HL-60 (cell line): ENCODE results near the gene MGAT5.

Source experiments
- DNase-seq, 2 experiments: peaks; one replicate each; pipeline ENCODE4 v3.0.0-alpha.2; 2010 to 2020; ENCODE audit warnings: low read depth in 1 of 2, low spot score in 1 of 2
- H3K27ac ChIP-seq: fragments of 250-450 bp; sonication (Bioruptor Pico); replicated peaks from 2 replicates; pipeline ENCODE4 v1.5.1; 2020; ENCODE audit warnings: mild to moderate bottlenecking, moderate library complexity
- H3K27me3 ChIP-seq: fragments of 250-450 bp; sonication (Bioruptor Pico); 2 replicates; pipeline ENCODE4 v1.5.1; 2021; ENCODE audit warnings: mild to moderate bottlenecking, moderate library complexity; ENCODE audit not compliant: insufficient read depth, poor library complexity, severe bottlenecking
- H3K4me3 ChIP-seq: replicated peaks from 2 replicates; pipeline ENCODE4 v1.5.1; 2011; ENCODE audit warnings: mild to moderate bottlenecking, control low read depth, low read length; ENCODE audit not compliant: insufficient read depth
- GABPA ChIP-seq: IDR thresholded peaks from 2 replicates; pipeline ENCODE4 v1.6.1; 2012; ENCODE audit warnings: low read depth
- POLR2AphosphoS5 ChIP-seq: IDR thresholded peaks from 2 replicates; pipeline ENCODE4 v1.6.1; 2012; ENCODE audit warnings: low read depth
- SPI1 ChIP-seq: IDR thresholded peaks from 2 replicates; pipeline ENCODE4 v1.6.1; 2012; ENCODE audit warnings: low read depth, mild to moderate bottlenecking, borderline replicate concordance
- TF ChIP-seq, protein P1 (sequence below): IDR thresholded peaks from one replicate; pipeline ENCODE4 v1.5.1; 2011; ENCODE audit warnings: low read length, control low read depth, inconsistent platforms; ENCODE audit not compliant: insufficient read depth
- TF ChIP-seq, protein P2 (sequence below): IDR thresholded peaks from 2 replicates; pipeline ENCODE4 v1.6.1; 2012; ENCODE audit warnings: low read depth; ENCODE audit not compliant: insufficient replicate concordance

MGAT5 gene

DNA sequence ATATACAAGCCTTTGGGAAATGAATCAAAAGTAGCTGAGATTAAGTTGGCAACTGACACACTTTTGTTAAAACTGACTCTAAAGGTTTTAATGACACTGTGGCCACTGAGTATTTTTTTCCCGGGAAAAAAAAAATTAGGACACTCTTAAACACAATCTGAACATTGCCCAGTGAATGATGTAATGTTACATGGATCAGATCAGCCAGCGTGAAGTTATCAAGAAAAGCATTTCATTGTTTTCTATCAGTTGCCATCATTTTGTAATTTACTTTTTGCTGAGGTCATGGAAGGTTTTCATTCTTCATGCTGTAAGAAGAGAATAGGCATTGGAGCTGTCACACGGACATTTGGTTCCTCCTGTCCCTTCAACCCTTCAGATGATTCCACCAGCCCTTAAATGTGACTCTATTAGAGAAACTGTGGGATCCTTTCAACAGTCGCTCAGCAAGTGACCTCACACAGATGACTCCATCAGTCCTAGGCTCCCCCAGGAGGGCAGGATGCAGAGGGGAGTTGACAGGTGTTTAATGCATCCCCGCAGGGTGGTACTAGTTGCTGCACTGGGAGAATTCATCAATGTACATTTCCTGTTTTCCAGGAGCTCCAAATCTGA, 164.2 kb downstream of the MGAT5 start:
- no peaks in the 10 kb centered on the region for H3K27me3 ChIP-seq
- TF ChIP-seq, protein P1, sequence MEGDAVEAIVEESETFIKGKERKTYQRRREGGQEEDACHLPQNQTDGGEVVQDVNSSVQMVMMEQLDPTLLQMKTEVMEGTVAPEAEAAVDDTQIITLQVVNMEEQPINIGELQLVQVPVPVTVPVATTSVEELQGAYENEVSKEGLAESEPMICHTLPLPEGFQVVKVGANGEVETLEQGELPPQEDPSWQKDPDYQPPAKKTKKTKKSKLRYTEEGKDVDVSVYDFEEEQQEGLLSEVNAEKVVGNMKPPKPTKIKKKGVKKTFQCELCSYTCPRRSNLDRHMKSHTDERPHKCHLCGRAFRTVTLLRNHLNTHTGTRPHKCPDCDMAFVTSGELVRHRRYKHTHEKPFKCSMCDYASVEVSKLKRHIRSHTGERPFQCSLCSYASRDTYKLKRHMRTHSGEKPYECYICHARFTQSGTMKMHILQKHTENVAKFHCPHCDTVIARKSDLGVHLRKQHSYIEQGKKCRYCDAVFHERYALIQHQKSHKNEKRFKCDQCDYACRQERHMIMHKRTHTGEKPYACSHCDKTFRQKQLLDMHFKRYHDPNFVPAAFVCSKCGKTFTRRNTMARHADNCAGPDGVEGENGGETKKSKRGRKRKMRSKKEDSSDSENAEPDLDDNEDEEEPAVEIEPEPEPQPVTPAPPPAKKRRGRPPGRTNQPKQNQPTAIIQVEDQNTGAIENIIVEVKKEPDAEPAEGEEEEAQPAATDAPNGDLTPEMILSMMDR = no peak
- TF ChIP-seq GABPA (no peak), POLR2AphosphoS5 (no peak), SPI1 (no peak)
- TF ChIP-seq, protein P2, sequence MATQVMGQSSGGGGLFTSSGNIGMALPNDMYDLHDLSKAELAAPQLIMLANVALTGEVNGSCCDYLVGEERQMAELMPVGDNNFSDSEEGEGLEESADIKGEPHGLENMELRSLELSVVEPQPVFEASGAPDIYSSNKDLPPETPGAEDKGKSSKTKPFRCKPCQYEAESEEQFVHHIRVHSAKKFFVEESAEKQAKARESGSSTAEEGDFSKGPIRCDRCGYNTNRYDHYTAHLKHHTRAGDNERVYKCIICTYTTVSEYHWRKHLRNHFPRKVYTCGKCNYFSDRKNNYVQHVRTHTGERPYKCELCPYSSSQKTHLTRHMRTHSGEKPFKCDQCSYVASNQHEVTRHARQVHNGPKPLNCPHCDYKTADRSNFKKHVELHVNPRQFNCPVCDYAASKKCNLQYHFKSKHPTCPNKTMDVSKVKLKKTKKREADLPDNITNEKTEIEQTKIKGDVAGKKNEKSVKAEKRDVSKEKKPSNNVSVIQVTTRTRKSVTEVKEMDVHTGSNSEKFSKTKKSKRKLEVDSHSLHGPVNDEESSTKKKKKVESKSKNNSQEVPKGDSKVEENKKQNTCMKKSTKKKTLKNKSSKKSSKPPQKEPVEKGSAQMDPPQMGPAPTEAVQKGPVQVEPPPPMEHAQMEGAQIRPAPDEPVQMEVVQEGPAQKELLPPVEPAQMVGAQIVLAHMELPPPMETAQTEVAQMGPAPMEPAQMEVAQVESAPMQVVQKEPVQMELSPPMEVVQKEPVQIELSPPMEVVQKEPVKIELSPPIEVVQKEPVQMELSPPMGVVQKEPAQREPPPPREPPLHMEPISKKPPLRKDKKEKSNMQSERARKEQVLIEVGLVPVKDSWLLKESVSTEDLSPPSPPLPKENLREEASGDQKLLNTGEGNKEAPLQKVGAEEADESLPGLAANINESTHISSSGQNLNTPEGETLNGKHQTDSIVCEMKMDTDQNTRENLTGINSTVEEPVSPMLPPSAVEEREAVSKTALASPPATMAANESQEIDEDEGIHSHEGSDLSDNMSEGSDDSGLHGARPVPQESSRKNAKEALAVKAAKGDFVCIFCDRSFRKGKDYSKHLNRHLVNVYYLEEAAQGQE = no peak
- no peak overlapping the region for H3K4me3 ChIP-seq
- no peak for DNase-seq
- H3K27ac ChIP-seq = no peak overlapping the region

DNA sequence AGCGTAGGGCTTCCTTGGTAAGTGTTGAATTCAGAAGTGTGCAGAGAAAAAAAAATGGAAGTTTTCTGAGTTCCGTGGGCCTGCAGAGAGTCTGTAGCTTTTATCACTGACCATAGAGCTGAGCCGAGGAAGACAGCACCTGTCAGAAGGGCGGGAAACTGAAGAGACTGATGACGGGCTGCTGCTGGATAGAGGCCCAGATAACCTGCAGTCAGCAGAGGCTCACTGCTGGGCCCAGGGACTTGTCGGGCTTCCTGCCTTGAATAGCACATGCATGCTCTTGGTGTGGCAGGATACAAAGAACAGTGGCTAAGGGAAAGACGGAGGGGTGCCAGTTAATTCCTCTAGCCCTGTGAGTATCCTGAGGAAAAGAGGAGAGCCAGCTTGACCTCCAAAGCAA, 166.4 kb downstream of the MGAT5 start:
- H3K27ac ChIP-seq = no peak overlapping the region
- no peak for DNase-seq
- H3K4me3 ChIP-seq = no peak overlapping the region
- TF ChIP-seq, protein P1 = no peak
- TF ChIP-seq, protein P2 = no peak
- TF ChIP-seq GABPA (no peak), SPI1 (no peak), POLR2AphosphoS5 (no peak)
- no peaks in the 10 kb centered on the region for H3K27me3 ChIP-seq

DNA sequence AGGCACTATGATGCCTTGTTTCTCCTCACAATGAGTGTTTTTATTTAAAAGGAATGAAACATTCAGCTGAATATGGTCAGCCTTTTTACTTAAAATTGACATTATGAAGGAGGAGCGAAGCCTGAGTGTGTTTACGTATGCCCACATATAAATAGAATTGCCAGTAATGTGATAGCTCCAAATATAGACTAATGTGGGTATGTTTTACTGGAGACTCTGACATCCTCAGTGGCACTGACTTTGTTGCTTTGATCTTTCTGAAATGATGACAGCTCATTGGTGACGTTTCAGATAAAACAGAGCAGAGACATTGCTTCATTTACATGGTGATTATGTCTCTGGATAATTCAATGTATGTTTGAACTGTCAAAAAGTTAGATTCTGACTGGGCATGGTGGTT, 167.0 kb downstream of the MGAT5 start:
- Histone ChIP-seq H3K4me3 (no peak overlapping the region), H3K27me3 (no peaks in the 10 kb centered on the region), H3K27ac (no peak overlapping the region)
- no peak for DNase-seq
- TF ChIP-seq GABPA = no peak
- TF ChIP-seq POLR2AphosphoS5 = no peak
- no peak for TF ChIP-seq SPI1
- TF ChIP-seq, protein P1 = no peak
- TF ChIP-seq, protein P2 = no peak
